Measurements from ENCODE around the gene KIF17.
A peak's percentile ranks its signal among the peaks of the same experiment; 100 is the strongest.

The KIF17 gene

DNA sequence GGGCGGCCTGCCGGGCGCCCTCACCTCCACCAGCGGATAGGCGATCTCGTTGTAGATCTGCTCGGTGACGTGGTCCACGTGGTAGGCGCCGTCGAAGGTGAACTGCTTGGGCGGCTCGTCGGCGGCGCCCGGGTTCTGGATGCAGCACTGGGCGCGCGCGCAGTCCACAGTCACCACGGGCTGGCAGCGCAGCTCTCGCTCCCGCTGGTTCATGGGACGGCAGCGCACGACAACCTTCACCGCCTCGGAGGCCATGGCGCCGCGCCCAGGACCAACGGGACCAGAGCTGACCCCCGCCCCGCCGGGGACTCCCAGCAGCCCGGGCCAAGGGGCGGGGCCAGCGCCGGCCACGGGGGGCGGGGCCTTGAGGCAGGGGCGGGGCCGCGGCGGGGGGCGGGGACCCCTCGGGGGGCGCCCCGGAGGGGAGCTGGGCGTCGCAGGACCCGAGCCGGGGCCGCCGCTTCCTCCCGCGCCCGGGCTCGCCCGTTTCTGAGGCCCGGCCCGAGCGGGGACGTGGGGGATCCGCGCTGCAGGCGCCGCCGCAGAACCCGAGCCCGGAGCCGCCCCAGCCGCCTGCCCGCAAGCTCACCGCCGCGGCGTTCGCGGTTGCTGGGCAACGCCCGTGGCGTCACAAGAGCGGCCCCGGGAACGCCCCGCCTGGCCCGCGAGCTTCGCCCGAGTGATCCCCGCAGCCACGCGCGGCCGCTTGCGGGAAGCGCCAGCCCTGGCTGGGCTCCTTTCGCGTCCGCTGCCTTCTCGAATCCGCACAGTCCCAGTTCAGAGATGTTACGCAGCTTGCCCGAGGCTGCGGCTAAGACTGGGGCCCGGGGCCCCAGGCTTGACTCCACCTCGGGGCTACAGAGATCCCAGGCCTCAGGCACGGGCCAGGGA, at the start of gene KIF17:
KIF17 (minus strand) TSS at position 556 of the 891 bp plus-strand sequence; CDS start at position 255, 301 bp downstream.
- no peak for DNase-seq (ENCODE audit: low spot score)

DNA sequence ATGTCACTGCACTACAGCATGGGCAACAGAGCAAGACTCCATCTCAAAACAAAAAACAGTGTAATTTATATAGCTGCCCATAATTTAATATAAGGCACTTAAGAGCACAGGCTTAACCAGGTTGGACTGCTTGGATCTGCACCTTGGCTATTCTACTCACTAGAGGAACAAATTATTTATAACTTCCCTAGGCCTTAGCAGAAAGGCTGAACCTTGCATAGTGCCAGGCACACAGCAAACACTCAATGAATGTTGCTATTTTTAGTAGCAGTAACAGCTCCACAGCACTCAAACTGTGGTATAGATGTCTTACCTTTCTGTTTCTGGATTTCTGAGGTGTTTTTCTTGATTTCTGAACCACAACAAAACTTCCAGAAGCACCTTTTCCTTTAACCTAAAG, 49.5 kb upstream of the KIF17 start:
- no peak for DNase-seq (ENCODE audit: low spot score)

DNA sequence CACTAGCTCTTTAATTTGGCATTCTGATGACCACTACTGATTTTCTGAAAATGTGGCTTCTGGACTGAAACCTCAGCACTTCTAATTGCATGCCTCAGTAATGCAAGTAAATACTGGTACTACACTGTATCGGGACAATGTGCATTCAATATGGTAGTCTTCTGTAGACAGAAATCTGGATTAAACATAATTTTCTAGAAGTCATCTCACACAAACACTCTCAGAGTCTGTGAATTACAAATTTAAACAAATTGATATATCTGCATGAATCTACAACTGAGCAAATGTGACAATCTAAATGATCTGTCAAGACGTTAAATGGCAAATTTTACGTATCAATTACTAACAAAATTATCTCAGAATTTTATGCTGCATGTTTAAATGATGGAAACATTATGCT, 45.6 kb upstream of the KIF17 start:
- DNase-seq (ENCODE audit: low spot score) = no peak

- no peak for DNase-seq (ENCODE audit: low spot score)
Observed at GRCh38 chr1:20760322-20760721, 42.5 kb upstream of the KIF17 start.

- DNase-seq (ENCODE audit: low spot score) = no peak
Observed at GRCh38 chr1:20753589-20753988, 35.8 kb upstream of the KIF17 start.

DNA sequence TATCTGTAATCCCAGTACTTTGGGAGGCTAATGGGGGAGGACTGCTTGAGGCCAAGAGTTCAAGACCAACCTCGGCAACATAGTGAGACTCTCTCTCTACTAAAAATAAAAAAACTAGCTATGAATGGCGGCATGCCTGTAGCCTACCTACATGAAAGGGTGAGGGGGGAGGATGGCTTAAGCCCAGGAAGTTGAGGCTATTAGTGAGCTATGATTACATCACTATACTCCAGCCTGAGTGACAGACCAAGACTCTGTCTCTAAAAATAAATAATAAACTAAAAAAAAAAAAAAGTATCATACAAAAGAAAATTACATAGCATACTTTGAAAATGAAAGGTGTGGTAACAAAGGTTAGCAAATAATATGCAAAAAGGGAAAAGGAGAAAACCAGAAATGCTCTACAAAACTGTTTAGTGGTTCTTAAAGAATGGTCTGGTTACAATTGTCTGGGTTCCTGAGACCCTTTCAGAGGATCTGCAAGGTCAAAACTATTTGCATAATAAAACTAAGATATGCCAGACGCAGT, 33.7 kb upstream of the KIF17 start:
- DNase-seq (ENCODE audit: low spot score) = no peak

GRCh38 chr1:20742671-20743070, 24.9 kb upstream of the KIF17 start:
- DNase-seq (ENCODE audit: low spot score) = no peak

DNA sequence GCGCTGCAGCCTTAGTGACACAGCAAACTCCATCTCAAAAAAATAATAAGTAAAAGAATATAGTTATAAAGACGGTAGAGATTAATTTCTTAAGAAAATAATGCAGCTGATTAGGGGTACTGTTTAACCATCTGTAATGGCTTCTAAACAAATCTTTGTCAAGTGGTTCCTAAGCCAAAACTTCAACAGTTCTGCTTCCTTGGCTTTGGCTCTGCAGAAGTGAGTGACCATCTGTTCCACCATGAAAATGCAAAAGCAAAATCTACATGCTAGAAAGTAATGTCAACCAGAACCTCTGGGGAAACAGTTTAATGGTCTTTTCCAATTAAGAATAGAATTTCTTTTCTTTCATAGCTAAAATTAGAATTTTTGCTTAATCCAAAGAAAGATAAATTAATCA, 23.0 kb upstream of the KIF17 start:
- DNase-seq (ENCODE audit: low spot score) = no peak

- peak; percentile 51 for DNase-seq (ENCODE audit: low spot score)
Observed at GRCh38 chr1:20739225-20739624, 21.4 kb upstream of the KIF17 start.

DNA sequence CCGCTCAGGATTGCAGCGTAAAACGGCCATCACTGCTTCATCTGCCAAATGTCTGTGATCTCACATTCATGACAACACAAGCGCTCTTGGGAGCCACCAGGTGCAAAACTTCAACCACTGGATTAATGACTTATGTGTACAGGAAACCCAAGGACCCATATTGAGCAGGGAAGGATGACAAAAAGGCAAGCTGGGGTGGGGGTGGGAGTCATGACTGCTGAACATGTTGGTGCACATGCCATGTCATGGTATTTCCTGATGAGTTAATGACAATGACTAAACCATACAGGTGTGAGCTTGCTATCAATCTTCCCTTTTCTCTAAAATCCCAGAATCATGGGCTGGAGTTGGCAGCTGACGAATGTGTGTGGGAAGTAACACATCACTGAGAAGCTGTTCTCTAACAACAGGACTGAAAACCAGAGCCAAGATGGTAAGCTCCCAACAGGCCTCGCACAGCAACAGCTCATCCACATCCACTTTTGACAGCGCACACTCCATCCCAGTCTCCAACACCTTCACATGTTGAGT, 17.8 kb upstream of the KIF17 start:
- no peak for DNase-seq (ENCODE audit: low spot score)

DNA sequence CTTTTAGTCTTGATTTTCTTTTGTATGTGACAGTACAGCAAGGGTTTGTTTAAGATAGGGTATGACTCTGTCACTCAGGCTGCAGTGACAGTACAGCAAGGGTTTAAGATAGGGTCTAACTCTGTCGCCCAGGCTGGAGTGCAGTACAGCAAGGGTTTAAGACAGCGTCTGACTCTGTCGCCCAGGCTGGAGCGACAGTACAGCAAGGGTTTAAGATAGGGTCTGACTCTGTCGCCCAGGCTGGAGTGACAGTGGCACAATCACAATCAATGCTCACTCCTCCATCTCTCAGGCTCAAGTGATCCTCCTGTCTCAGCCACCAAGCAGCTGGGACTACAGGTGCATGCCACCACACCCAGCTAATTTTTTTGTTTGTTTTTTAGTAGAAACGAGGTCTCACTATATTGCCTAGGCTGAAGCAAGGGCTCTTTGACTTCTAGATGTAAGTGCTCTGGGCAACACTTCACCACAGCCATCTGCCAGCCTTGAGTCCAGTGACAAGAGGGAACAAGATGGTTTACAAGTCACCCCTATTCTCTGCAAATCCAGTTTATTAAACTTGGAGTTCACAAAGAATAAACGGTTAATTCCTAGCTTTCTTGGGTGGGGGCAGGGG, 15.7 kb upstream of the KIF17 start:
- DNase-seq (ENCODE audit: low spot score) = no peak

DNA sequence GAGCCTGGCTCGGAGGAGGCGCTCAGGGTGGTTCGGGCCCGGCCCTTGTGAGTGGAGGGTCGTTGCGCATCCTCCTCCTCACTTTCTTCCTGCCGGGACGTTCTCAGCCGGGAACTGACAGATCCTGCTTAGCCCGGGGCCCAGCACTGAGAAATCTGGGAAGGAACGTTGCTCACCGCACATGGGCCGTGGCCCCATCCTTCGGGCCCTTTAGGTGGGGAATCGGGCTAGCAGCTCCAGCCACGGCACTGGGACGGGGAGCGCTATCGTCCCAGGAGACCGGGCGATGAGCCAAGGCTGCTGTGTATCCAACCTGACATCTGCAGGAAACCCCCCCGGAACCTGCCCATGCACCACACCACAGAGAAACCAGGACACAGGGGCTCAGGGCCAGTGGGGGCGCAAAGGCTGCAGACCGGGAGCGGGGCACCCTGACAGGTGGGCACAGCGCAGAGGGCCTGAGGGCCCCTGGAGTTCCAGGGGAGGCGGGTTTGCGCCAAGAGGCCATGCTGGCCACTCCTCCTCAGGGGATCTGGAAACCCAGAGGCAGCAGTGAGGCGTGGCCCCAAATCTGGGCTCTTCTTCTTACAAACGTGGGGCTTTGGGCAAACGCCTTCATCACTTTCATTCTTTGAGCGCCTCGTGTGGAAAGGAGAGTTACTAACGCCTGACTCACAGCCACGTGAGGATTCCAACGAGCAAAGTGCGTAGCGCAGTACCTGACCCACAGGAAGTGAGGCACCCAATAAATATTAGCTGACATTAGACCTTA, 15.0 kb upstream of the KIF17 start, which contains the start of gene SH2D5:
SH2D5 (minus strand) TSS at position 116 of the 772 bp plus-strand sequence. CDS start 4,659 bp downstream, outside the sequence.
- peak; percentile 91 for DNase-seq (ENCODE audit: low spot score)

GRCh38 chr1:20732071-20732587, 14.3 kb upstream of the KIF17 start:
- DNase-seq (ENCODE audit: low spot score) = peak; percentile 59

- DNase-seq (ENCODE audit: low spot score) = no peak
Observed at GRCh38 chr1:20731057-20731991, 13.5 kb upstream of the KIF17 start.

- DNase-seq (ENCODE audit: low spot score) = no peak
Observed at GRCh38 chr1:20730690-20731056, 12.9 kb upstream of the KIF17 start.

DNA sequence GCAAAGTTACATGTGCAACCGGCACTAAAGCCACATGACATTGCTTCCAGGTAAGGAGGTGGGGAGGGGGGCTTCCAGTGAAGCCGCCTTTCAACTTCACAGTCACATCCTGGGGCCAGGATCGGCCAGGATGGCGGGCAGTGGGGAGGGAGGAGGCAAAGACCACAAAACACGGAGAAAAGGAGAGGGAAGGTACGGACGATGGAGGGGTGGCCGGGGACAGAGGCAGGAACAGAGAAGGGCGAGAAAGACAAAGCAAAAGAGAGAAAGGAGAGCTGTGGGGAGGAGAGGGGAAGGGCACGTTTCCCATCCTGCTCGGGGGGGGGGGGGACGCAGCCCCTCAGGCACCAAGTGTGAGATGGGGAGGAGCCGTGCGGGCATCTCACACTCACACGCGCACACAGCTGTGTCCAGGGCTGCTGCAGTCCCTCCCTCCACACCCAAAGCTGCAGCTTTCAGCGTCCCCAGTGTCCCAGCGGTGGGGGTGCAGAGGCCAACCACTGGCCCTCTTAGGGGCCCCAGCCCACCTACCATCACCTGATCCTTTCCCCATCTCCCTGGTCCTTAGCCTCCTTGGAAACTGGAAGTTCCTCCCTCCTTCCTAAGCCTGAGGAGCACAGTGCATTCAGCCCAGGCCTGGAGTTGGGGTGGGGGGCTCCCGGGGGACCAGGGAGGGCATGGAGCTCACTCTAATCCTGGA, 12.3 kb upstream of the KIF17 start:
- no peak for DNase-seq (ENCODE audit: low spot score)

GRCh38 chr1:20729155-20729931, 11.5 kb upstream of the KIF17 start:
- DNase-seq (ENCODE audit: low spot score) = no peak

- no peak for DNase-seq (ENCODE audit: low spot score)
Observed at GRCh38 chr1:20728371-20729154, 10.8 kb upstream of the KIF17 start.
